Stomach (tissue), 4 donors: ENCODE measurements around the gene TSKU.

Source experiments
- EP300 ChIP-seq: sonication (generic); formaldehyde crosslinking; IDR thresholded peaks from one replicate; pipeline ENCODE4 v1.6.1; 2017; ENCODE audit warnings: antibody characterized with exemption
- POLR2A ChIP-seq, 4 donors: fragments of 450-650 bp; IDR thresholded peaks; one replicate each; pipeline ENCODE4 v1.6.1; 2016; ENCODE audit warnings: antibody characterized with exemption in 4 of 4, control low read depth in 2 of 4, mild to moderate bottlenecking in 1 of 4, moderate library complexity in 1 of 4
- POLR2AphosphoS5 ChIP-seq, 3 donors: sonication (generic); formaldehyde crosslinking; IDR thresholded peaks; one replicate each; pipeline ENCODE4 v1.6.1; 2016; ENCODE audit warnings: antibody characterized with exemption in 3 of 3
- TF ChIP-seq, protein P1 (sequence below), 7 experiments: fragments of 450-650 bp in 4 of 7; fragments of 200-600 bp in 3 of 7; sonication (generic) in 3 of 7; IDR thresholded peaks; one replicate each; pipeline ENCODE4 v1.5.1; 2016 to 2019; ENCODE audit warnings: antibody characterized with exemption in 7 of 7, control low read depth in 2 of 7, mild to moderate bottlenecking in 1 of 7

DNA sequence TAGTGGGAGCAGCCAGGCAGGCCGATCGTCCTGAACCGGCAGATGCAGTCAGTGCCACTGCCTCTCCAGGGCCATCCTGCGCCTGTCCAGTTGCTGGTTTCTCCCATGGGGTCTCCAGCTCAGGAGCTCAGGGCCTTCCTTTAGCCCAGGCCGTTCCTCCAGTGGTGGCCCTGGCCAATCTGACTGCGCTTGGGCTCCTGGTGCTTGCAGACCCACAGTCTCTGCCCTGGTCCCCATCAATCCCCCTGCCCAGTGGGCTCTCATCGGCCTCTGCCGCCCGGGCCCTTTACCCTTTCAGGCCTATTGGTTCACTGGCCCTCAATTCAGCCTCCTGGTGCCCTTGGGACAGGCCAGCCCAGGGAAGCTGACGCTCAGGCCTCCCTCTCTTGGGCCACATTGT lies 29.2 kb upstream of the TSKU start:
- no peak for TF ChIP-seq POLR2A (IDR thresholded peaks at IDR 0.05)
- no peak for TF ChIP-seq POLR2AphosphoS5 (IDR thresholded peaks at IDR 0.05)
- TF ChIP-seq, protein P1, sequence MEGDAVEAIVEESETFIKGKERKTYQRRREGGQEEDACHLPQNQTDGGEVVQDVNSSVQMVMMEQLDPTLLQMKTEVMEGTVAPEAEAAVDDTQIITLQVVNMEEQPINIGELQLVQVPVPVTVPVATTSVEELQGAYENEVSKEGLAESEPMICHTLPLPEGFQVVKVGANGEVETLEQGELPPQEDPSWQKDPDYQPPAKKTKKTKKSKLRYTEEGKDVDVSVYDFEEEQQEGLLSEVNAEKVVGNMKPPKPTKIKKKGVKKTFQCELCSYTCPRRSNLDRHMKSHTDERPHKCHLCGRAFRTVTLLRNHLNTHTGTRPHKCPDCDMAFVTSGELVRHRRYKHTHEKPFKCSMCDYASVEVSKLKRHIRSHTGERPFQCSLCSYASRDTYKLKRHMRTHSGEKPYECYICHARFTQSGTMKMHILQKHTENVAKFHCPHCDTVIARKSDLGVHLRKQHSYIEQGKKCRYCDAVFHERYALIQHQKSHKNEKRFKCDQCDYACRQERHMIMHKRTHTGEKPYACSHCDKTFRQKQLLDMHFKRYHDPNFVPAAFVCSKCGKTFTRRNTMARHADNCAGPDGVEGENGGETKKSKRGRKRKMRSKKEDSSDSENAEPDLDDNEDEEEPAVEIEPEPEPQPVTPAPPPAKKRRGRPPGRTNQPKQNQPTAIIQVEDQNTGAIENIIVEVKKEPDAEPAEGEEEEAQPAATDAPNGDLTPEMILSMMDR (IDR thresholded peaks at IDR 0.05): no peak
- no peak for TF ChIP-seq EP300
